ENCODE measurements around the gene MSANTD2.

Gene MSANTD2

DNA sequence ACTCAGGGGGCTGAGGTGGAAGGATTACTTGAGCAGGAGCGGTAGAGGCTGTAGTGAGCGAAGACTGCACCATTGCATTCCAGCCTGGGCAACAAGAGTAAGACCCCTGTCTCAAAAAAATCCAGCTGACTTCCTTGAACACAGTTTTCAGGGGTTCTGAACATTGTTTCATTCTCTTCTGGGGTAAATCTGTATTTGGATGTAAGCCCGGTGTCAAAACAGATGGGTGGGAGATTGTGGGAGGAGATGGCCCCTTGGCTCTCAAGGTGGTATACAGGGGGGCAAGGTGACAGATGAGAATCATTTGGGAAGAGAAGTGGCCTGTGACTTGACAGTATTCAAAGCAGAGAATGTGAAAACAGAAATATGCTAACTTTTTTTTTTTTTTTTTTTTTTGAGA, 42.9 kb downstream of the MSANTD2 start:
- TF ChIP-seq GATA3 (IDR thresholded peaks at IDR 0.05; ENCODE audit: low read depth, low read length) (no peak), GATA2 (IDR thresholded peaks at IDR 0.05; ENCODE audit: low read depth, low read length) (no peak)

- no peak for TF ChIP-seq GATA3 (IDR thresholded peaks at IDR 0.05; ENCODE audit: low read depth, low read length)
- TF ChIP-seq GATA2 (IDR thresholded peaks at IDR 0.05; ENCODE audit: low read depth, low read length), result no peak
These were observed 43.4 kb downstream of the MSANTD2 start for GRCh38 chr11:124756753-124757227.

DNA sequence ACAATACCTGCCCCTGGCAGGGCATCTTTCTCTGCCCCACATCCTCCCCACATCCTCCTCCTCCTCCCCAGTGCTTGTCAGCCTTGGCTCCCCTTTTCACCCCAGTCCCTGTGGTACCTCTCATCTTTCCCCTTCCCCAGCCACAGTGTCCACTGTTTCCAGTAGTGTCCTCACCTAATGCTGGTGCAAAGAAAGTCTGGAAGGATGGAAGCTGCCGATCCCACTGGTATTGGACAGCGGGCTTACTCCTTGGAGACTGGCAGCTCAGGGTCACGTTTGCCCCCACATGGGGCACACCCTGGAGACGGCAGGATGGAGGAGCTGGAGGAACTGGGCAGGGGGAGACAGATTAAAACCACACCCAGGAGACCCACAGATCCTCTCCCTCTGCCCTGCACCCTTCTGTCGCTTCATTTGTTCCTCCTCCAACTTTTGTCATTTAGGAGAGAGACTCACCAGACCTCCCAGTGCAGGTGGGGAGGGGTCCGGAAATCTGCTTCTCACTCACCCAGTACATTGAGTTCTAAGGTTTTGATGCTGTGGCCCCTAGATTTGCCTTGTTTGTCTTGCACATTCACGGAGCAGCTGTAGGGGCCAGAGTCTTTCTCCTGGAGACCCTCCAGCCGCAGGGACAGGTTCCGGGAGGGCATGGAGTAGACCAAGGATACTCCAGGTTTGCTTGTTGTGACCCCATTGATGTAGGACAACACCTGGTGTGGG, 44.0 kb downstream of the MSANTD2 start:
- TF ChIP-seq GATA3 (IDR thresholded peaks at IDR 0.05; ENCODE audit: low read depth, low read length) (no peak), GATA2 (IDR thresholded peaks at IDR 0.05; ENCODE audit: low read depth, low read length) (no peak)

- no peak for TF ChIP-seq GATA2 (IDR thresholded peaks at IDR 0.05; ENCODE audit: low read depth, low read length)
- TF ChIP-seq GATA3 (IDR thresholded peaks at IDR 0.05; ENCODE audit: low read depth, low read length), result no peak
These were observed 45.5 kb downstream of the MSANTD2 start for GRCh38 chr11:124754710-124755109.

GRCh38 chr11:124754309-124754708, 45.9 kb downstream of the MSANTD2 start:
- TF ChIP-seq GATA3 (IDR thresholded peaks at IDR 0.05; ENCODE audit: low read depth, low read length) (no peak), GATA2 (IDR thresholded peaks at IDR 0.05; ENCODE audit: low read depth, low read length) (no peak)

DNA sequence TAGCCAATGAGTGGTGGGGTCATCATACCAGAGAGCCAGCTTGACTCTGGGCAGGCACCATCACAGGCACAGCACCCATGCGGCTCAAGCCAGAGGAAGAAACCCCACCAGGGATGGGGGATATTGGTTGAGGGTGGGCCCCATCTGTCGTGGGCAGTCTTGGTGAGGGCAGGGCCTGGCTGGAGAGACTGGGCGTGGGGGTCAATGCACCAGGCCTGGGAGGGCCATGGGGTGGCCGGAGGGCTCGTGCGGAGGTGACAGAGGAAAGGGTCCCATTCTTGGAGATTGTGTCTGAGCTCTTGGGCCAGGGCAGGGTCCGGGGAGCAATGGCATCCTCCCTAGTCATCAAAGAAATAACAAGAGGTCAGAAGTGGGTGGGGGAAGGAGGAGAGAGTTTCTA, 46.6 kb downstream of the MSANTD2 start:
- TF ChIP-seq GATA3 (IDR thresholded peaks at IDR 0.05; ENCODE audit: low read depth, low read length), result no peak
- TF ChIP-seq GATA2 (IDR thresholded peaks at IDR 0.05; ENCODE audit: low read depth, low read length), result no peak

GRCh38 chr11:124753205-124753604, 47.0 kb downstream of the MSANTD2 start:
- TF ChIP-seq GATA3 (IDR thresholded peaks at IDR 0.05; ENCODE audit: low read depth, low read length), result no peak
- no peak for TF ChIP-seq GATA2 (IDR thresholded peaks at IDR 0.05; ENCODE audit: low read depth, low read length)

DNA sequence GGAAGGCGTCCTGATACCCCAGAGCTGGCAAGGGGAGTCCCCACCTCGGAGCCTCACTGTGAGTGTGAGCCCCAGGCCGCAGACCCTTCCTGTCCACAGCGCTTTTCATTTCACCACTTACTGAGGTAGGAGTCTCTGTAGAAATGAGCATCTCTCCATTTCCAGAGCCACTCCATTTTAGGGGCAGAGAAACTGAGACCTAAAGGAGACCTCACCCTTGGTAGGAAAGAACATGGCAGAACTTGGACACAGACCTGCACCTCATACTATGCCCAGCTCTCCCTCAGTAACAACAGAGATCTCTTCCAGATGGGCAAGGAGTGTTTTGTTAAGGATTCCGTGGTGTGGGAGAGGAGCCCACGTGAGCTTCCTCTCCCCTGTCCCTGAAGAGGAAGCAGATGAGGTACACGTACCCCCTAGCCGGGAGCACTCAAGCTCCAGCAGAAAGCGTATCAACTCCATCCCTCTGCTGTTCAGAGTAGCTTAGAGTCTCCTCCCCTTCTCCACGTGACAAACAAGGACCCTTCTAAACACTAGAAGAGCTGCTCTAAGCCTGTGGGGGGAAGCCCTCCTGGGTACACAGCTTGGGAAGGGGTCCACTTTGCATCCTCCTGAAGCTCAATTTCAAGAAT, 47.6 kb downstream of the MSANTD2 start:
- TF ChIP-seq GATA3 (IDR thresholded peaks at IDR 0.05; ENCODE audit: low read depth, low read length), result no peak
- no peak for TF ChIP-seq GATA2 (IDR thresholded peaks at IDR 0.05; ENCODE audit: low read depth, low read length)

DNA sequence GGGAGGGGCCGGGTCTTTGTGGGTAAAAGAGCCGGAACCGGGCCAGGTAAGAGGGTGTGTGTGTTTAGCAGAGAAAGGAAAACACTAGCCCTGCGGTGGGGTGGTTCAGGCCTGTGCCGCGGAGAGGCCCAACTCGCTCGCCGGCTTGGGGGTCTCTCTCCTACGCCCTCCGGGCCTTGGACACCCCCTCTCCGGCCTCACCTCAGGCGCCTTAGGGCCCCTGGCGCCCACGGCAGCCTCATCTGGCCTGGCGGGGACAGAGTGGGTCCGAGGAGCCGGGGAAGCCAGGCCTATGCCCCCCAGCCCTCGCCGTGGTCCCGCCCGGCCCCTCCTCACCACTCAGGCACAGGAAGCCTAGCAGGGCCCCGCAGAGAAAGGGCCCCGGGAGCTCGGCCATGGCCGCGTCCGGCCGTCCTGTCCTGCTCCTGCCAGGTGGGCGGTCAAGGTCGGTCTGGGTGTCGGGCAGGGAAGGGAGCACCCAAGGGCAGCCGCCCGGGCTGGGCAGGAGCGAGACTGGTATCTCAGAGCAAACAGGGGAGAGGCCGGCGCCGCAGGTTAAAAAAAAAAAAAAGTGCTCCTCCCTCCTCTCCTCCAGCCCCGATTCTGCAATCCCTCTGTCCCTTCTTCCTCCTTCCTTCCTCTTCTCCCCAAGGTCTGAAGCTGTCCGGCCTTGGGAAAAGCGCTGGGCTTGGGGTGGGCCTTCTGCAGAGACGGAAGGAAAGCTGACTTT, 48.3 kb downstream of the MSANTD2 start, which contains the start of gene VSIG2:
TSS of gene VSIG2 (minus strand) at position 515 of the 730 bp plus-strand sequence. CDS start at position 397, 118 bp downstream.
- TF ChIP-seq GATA2 (IDR thresholded peaks at IDR 0.05; ENCODE audit: low read depth, low read length) (no peak), GATA3 (IDR thresholded peaks at IDR 0.05; ENCODE audit: low read depth, low read length) (no peak)

GRCh38 chr11:124751391-124751740, 48.8 kb downstream of the MSANTD2 start:
- TF ChIP-seq GATA2 (IDR thresholded peaks at IDR 0.05; ENCODE audit: low read depth, low read length) (no peak), GATA3 (IDR thresholded peaks at IDR 0.05; ENCODE audit: low read depth, low read length) (no peak)

DNA sequence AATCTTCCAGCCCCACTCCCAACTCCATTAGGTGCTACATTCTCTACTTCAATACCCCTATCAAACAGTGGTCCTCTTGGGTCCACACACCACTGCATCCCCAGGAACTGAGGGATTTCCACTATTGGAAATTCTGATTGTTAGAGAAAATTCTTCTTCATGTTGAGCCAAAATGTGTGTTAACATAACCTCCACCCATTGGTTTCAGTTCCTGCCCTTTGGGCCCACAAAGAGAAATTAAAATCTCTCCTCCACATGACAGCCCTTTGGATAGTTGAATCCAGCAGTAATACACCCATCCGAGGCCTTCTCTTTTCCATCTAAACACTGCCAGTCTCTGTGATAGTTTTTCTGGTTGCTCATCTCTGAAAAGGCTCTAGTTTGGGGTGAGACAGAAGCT, 50.3 kb downstream of the MSANTD2 start:
- TF ChIP-seq GATA2 (IDR thresholded peaks at IDR 0.05; ENCODE audit: low read depth, low read length), result no peak
- TF ChIP-seq GATA3 (IDR thresholded peaks at IDR 0.05; ENCODE audit: low read depth, low read length), result no peak

- TF ChIP-seq GATA2 (IDR thresholded peaks at IDR 0.05; ENCODE audit: low read depth, low read length), result no peak
- TF ChIP-seq GATA3 (IDR thresholded peaks at IDR 0.05; ENCODE audit: low read depth, low read length), result no peak
These were observed 51.5 kb downstream of the MSANTD2 start for GRCh38 chr11:124748481-124749343.

- TF ChIP-seq GATA3 (IDR thresholded peaks at IDR 0.05; ENCODE audit: low read depth, low read length) (no peak), GATA2 (IDR thresholded peaks at IDR 0.05; ENCODE audit: low read depth, low read length) (no peak)
These were observed 52.1 kb downstream of the MSANTD2 start for GRCh38 chr11:124748100-124748418.

Measured in SH-SY5Y (cell line).